ENCODE measurements around the gene ADAMTS6.
"Not testable (repeated sequence)": the region's sequence is repeated elsewhere in the genome, so short reads cannot be mapped to it uniquely, and the experiment has no call there.

ADAMTS6 gene

DNA sequence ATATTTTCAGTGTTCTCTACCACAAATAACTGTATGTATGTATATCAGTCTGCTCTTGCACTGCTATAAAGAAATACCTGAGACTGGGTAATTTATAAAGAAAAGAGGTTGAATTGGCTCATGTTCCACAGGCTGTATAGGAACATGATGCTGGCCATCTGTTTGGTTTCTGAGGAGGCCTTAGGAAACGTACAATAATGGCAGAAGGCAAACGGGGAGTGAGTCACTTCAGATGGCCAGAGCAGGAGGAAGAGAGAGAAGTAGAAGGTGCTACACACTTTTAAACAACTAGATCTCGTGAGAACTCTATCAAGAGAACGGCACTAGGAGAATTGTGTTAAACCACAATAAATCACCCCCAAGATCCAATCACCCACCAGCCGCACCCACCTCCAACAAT, 121.7 kb downstream of the ADAMTS6 start:
- no peak for DNase-seq (ENCODE audit: low read depth)

DNA sequence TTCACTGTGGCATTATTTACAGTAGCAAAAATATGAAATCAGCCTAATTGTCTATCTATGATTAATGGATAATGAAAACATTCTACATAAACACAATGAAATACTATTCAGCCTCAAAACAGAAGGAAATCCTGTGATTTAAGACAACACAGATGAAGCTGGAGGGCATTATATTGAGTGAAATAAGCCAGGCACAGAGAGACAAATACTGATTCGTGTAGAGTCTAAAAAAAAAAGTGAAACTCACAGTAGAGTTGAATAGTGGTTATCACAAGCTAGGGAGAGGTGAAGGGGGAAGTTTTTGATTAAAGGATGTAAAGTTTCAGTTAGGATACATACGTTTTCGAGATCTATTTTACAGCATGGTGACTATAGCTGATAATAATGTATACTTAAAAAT, 122.2 kb downstream of the ADAMTS6 start:
- no peak for DNase-seq (ENCODE audit: low read depth)

DNA sequence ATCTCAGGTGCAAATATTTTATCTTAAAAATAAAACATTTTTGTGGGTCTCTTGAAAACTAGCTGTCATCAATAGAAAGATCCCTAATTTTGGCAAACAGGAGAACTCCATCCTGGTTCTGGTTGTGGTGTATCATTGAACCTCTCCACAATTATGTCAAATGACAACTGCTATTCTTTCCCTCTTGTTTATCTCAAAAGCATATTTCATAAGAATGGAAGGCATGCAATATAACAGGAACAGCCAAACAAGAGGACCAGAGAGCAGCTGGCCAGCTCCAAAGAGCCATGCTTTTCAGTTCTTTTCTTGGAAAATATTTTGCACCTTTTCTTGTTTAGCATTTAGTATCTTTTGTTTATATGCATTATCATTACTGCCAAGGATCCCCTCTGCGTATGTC, 125.4 kb downstream of the ADAMTS6 start:
- DNase-seq (ENCODE audit: low read depth), result no peak

DNA sequence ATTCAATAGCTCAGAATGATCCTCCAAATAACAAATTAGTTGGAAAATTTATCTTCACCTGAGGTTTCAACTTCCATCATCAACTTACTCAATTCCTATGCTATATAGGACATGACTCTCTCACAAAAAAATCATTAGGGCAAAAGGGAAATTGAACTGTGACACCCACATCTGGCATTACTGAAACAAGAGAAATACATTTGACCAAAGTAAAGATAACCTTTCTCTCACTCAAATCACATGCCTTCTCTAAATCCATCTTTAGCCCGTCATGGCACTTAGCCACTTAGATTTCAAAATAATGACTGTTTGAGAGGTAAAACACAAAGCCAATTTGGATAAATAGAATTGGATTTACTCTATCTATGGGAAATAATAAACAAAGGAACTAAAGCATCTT, 126.4 kb downstream of the ADAMTS6 start:
- DNase-seq (ENCODE audit: low read depth), result no peak

DNA sequence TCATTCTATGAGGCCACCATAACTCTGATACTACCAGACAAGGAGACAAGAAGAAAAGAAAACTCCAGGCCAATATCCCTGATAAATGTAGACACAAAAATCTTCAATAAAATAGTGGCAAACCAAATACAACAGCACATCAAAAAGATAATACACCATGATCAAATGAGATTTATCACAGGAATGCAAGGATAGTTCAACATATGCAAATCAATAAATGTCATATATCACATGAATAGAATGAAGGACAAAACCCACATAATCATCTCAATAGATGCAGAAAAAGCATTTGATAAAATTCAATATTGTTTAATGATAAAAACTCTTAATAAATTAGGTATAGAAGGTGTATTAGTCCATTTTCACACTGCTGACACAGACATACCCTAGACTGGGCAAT, 139.9 kb downstream of the ADAMTS6 start:
- DNase-seq (ENCODE audit: low read depth), result no peak

DNA sequence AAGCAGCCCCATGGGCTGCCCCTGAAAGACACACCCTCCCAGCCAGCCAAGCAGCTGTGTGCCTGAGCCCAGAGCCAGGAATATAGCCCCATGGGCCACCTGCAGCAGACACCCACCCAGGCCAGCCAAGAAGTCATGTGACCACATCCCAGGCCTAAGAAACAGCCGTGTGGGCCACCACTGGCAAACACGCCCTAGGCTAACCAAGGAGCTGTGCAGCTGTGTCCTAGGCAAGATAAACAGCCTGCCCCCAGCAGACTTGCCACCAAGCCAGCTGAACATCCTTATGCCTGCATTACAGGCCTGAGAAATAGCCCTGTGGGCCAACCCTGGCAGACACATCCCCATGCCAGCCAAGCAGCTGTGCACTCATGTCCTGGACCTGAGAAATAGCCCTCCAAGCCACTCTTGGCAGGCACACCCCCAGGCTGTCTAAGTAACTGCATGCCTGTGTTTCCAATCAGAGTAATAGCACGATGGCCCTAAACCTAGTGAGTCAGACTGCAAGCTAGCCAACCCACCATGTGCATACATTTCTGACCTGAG, 143.0 kb downstream of the ADAMTS6 start:
- no peak for DNase-seq (ENCODE audit: low read depth)

DNA sequence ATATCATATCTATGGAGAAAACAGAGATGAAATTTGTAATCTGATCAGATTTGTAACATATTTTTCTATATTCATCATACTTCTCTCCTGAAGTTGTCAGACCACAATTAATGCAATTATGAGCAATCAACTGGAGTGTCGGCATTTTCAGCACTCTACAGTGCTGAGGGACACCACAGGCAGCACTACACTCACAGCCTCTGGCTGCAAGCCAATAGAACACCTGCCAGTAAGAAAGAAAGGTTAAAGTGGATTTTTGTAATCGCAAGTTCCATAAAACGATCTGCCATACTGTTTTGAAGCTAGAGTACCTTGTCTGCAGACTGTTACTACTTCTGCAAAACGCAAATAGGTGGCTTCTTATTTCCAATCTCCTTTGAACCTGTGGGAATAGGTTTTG, 147.6 kb downstream of the ADAMTS6 start:
- DNase-seq (ENCODE audit: low read depth), result no peak

DNA sequence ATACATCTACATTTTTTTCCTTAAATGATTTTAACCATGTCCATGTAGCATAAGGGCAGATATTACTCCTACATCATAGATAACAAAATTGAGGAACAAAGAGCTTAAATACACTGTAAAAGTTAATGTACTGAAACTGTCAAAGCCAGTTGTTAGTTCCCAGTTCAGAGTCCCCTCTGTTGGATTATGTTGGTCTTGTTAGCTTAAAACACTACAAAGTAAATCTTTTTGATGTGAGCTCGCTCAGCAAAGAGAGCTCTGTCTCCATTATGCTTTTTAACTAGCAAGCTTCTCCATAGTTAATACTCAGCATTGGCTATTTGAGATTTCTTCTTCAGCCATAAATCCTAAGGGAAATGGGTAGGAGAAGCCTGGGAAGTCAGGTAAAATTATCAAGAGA, 149.1 kb downstream of the ADAMTS6 start:
- no peak for DNase-seq (ENCODE audit: low read depth)

DNA sequence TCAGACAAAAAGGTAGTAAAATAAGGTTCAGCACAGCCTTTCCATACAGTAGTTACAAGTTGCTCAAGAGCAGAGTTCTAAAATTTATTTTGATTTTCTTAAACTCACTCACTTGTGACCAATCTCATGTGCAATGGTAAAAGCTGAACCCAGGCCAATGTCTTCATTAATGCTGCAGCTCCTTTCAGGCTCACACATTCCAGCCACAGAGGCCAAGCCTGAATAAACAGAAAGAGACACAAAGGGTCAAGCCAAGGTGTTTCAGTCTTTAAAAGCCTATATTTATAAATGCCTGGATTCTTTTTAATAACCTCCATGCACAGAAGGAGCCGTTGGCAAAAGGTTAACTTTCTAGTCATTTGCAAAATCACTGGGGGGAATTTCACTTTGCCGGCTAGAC, 152.5 kb downstream of the ADAMTS6 start:
- no peak for DNase-seq (ENCODE audit: low read depth)

DNA sequence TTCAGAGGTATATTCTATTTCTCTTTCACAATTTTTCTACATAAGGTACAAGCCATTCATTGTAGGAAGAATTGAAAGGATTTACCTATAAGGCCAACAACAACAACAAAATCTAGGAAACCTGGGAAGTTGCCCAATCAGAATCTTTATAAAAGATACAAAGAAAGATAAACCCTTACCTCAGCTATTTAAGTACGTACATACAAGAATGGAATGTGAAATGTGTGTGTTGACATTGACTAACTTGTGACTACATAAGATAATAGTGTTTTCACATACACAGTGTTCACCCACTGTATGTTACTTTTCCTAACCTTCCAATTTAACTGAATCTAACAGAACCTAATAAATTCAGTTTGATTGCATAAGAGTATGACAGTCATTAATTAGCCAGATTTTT, 154.1 kb downstream of the ADAMTS6 start:
- no peak for DNase-seq (ENCODE audit: low read depth)

DNA sequence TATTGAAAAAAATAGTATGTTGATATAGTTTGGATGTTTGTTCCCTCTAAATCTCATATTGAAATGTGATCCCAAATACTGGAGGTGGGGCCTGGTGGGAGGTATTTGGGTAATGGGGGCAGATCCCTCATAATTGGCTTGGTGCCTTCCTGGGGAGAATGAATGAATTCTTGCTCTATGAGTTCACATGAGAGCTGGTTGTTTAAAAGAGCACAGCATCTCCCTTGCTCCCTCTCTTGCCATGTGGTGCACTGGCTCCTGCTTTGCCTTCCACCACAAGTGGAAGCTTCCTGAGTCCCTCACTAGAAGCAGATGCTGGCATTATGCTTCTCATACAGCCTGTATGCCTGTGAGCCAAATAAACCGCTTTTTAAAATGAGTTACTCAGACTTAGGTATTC, 154.8 kb downstream of the ADAMTS6 start:
- DNase-seq (ENCODE audit: low read depth), result no peak

DNA sequence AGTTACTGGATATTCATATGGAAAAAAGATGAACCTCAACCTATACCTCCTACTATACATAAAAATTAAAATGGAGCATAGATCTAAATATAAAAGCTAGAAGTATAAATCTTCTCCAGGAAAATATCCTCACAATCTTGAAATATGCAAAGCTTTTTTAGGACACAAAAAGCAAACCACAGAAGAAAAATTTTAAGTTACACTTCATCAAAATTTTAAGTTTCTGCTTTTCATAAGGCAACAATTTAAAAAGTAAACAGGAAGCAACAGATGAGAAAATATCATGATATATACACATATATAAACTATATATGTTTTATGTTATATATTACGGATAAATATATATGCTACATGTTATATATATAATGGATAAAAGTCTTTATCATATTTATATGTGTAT, 157.5 kb downstream of the ADAMTS6 start:
- no peak for DNase-seq (ENCODE audit: low read depth)

DNA sequence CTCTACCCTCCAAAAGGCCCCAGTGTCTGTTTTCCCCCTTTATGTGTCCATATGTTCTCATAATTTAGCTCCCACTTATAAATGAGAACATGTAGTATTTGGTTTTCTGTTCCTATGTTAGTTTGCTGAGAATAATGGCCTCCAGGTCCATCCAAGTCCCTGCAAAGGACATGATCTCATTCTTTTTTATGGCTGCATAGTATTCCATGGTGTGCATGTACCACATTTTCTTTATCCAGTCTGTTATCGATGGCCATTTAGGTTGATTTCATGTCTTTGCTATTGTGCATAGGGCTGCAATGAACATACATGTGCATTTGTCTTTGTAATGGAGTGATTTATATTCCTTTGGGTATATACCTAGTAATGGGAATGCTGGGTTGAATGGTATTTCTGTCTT, 161.0 kb downstream of the ADAMTS6 start:
- not testable (repeated sequence) for DNase-seq (ENCODE audit: low read depth)

DNA sequence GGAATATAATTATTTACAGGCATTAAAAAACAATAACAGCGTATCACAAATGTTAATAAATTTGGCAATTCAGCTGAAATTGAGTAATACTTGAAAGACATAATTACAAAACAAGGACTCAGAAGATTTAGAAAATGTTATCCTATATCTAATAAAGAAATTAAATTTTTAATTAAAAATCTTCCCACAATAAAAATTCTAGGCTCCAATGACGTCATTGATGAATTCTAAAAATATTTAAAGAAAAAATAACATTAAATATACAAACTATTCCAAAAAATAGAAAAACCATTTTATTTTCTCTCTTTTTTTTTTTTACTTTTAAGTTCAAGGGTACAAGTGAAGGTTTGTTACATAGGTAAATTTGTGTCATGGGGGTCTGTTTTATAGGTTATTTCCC, 161.5 kb downstream of the ADAMTS6 start:
- no peak for DNase-seq (ENCODE audit: low read depth)

DNA sequence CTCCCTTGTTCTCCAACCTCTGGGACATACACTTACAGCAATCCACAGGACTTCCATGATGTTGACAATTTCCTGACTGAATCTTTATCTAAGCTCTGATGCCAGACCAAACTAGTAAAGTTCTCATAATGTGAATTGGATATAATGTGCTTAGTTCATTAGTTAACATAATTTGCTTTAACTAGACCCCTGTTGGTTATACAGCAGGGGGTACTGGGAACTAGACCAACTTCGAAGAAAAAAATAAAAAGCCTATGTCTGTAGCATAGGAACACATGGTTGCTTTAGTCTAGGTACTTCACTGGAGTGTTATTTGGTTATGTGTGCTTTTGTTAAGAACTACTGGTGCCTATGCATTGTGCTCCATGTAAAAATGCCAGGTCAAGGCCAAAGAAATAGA, 173.8 kb downstream of the ADAMTS6 start:
- DNase-seq (ENCODE audit: low read depth), result no peak

DNA sequence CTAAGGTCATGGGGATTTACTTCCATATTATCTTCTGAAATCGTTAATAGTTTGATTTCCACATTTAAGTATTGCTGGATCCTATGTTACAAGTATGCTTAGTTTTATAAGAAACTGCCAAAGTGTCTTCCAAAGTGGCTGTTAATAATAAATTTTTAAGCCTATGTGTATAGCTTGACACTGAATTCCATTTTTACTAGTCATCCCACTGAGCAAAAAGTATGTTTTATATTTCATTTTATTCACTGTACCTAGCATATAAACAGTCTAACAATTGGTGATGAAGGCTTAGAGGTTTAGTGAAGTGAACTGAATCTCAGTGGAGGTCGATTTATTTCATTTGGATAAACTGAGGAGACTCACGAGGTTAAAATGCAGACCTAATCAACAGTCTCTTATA, 174.6 kb downstream of the ADAMTS6 start:
- DNase-seq (ENCODE audit: low read depth), result no peak

DNA sequence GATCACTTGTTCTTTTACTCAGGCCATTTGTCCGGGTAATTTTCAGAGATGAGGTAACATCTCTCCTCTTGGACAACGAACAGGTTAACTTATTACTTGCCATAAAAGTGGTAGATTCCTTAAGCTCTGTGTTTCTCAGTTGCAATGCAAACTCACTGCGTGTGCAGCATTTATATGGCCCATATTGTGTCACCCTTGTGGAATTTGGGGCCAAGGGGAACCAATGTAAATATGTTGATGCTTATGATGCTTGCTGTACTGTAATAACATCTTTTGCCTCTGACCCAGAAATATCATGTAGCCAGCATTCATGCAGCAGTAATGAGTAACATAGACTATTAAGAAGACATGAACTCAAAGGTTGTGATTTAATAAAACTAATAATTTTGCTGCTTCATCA, 175.8 kb downstream of the ADAMTS6 start:
- no peak for DNase-seq (ENCODE audit: low read depth)

DNA sequence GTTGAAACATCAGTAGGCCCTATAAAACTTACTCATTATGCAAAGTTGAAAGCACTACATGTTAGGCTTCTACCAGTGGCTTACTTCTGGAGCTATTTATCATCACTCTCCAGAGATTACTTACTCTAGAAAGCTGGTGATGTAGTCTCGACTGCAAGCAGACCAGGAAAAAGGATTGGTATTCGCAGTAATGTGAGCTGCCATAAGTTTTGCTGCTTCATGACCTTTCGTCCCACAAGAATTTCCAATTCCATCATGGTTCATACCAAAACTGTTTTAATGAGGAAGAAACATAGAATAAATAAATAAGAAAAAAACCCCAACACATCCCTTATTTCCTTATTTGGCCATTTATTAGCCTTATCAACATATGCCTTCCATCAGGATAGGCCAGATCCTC, 181.9 kb downstream of the ADAMTS6 start:
- no peak for DNase-seq (ENCODE audit: low read depth)

DNA sequence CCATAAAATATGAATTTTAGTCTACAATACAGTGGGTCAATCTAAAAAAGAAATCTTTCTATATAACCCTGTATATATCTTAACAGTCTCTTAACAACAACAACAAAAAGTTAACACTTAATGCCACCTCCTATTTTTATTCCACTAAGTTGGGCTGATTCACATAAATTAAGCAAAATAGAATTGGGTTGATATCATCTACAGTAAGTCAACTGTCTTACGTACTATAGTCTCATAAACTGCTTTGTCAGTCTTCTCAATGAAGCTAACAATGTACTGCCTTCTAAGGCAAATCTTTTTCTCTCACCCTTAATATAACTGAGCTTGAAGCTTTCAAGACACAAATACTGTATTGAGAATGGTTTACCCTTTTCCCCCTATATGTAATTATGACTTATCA, 185.7 kb downstream of the ADAMTS6 start:
- DNase-seq (ENCODE audit: low read depth), result no peak

DNA sequence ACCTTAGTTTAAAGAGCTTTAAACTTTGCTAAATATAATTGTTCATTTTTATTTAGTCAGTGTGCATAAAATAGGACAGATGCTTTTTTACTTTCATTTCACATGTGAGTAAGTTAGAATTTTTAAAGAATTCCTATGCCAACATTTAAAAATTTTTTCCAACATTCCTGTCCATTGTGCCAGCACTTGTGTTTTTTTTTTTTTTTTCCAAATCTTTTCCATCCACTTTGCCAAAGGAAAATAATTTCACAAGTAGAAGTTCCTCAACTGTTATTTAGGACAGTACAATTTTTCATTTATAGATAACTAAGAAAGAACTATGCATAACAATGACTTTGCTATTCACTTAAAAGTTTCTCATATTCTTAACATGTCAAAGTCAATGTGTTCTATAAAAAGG, 189.5 kb downstream of the ADAMTS6 start:
- no peak for DNase-seq (ENCODE audit: low read depth)

DNA sequence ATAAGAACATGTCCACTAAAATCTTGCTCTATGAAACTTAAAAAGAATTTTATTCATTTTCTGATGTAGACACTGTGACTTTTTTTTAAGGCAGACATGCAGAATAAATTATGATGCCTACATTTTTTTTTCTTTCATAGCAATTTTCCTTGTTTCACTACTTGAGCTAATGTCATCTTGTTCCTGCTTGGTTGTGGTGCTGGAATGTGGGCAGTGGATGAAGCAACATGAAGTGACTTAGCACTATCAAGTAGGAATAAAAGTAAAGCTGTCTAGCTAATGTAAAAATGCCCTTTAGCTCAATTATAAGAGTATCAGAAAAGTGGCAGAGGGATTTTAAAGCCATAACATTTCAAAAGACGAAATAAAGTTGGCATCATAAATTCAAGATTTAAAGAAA, 191.0 kb downstream of the ADAMTS6 start:
- DNase-seq (ENCODE audit: low read depth), result no peak

DNA sequence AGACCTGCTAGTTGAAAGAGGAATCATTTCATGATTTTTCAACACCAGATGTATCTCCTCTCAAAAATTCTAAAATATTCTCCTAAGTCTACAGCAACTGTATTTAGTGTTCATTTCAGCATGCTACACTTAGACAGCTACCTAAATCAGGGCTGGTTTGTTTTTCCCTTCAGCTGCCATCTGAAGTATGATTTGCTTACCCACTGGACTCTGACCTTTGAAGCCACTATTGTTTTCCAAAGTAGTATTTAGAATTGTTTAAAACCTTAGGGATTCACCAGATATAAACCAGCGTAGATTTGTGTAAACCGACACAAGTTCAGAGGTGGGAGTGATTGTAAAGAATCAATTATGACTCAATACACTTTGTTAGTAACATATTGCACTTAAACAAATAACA, 193.1 kb downstream of the ADAMTS6 start:
- DNase-seq (ENCODE audit: low read depth), result no peak

DNA sequence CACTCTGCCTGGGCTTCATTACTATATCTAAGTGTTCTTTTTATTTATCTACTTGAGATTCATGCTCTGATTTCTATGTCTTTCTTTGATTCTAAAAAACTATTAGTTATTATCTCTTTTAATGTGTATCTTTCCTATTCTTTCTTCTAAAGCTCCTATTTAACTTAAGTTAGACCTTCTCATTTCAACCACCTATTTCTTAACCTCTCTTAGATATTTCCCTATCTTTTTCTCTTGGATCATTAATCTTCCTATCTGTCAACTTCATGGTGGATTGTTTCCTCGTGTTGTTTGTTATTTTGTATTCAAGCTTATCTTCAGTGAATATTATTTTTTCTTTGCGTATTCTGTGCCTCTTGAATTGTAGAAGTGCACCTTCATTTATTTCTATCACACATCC, 202.1 kb downstream of the ADAMTS6 start:
- DNase-seq (ENCODE audit: low read depth), result no peak

DNA sequence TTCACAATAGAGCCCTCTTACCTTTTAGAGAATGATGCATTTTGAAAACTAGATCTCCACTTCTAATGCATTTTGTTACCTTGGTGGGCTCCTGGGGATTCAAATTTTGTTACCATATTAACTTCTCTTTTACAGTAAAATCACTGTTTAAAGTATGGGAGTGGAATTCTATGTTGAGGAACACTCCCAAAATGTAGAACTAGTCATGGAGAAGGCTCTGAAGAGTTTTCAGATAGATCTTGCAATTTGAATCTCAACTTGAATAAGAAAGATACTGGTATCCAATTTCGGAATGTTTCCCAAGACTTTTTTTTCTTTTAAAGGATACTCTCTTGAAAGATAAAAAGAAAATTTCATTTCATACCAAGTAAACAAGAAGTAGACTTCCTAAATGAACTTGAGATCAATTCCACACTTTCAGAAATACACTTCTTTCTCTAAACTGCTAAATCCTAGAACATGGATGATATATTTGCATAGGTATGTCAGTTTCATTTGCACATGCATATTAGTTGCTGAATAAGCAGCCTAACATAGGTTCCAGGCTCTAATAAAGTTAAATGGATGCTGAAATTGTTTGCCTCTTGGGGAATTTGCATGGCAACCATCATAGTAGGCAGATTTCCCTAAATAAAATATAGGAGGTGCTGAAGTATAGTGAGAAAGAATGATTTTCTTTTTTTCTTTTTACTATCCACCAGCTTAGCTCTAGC, 205.4 kb downstream of the ADAMTS6 start:
- no peak for DNase-seq (ENCODE audit: low read depth)
